ENCODE results near the gene F7. TPM values are rescaled to one million over a fixed set of nuclear protein-coding genes. Genes with fewer than 3 reads are reported as not detected.
A peak's percentile ranks its signal among the peaks of the same experiment; 100 is the strongest.

The F7 gene
- total and polyA plus RNA-seq, 5 donors from 2014 or later: not detected

GRCh38 chr13:113121928-113122471 lies 16.4 kb downstream of the F7 start:
- H3K27me3 Mint-ChIP-seq: peaks cover under 1% of the 10 kb centered on the region
- DNase-seq (no peak), ATAC-seq (ENCODE audit: low read depth in 2 of 2) (no peak)
- Histone ChIP-seq H3K27me3 (ENCODE audit: control insufficient read depth, insufficient read depth, low read length) (no peaks in the 10 kb centered on the region), H3K4me3 (ENCODE audit: low read depth, low read length) (no peak overlapping the region), H3K36me3 (ENCODE audit: control insufficient read depth, insufficient read depth, low read length) (no peaks in the 10 kb centered on the region), H3K4me1 (ENCODE audit: control insufficient read depth, insufficient read depth, low read length, poor library complexity, severe bottlenecking) (no peaks in the 10 kb centered on the region), H3K27ac (ENCODE audit: insufficient read depth, low read length, poor library complexity, severe bottlenecking) (no peak overlapping the region), H3K9me3 (ENCODE audit: control insufficient read depth in 2 of 2, low read length in 2 of 2) (no peaks in the 10 kb centered on the region)
- no peak overlapping the region for H3K27ac Mint-ChIP-seq
- H3K36me3 Mint-ChIP-seq: no peaks in the 10 kb centered on the region
- H3K4me3 Mint-ChIP-seq: no peak overlapping the region
- H3K9me3 Mint-ChIP-seq: peaks cover 0 to 4% (median 0%) of the 10 kb centered on the region in 7 donors
- H3K4me1 Mint-ChIP-seq: no peaks in the 10 kb centered on the region

- ATAC-seq (ENCODE audit: low read depth in 2 of 2) (no peak), DNase-seq (no peak)
- no peak within 1 kb of the TSS for H3K27ac Mint-ChIP-seq
- peaks cover 7% of the 10 kb centered on the region for H3K27me3 Mint-ChIP-seq
- Histone ChIP-seq H3K36me3 (ENCODE audit: control insufficient read depth, insufficient read depth, low read length) (no peaks in the 10 kb centered on the region), H3K4me3 (ENCODE audit: low read depth, low read length) (no peak within 1 kb of the TSS), H3K27me3 (ENCODE audit: control insufficient read depth, insufficient read depth, low read length) (peaks cover 5% of the 10 kb centered on the region), H3K9me3 (ENCODE audit: control insufficient read depth in 2 of 2, low read length in 2 of 2) (no peaks in the 10 kb centered on the region), H3K4me1 (ENCODE audit: control insufficient read depth, insufficient read depth, low read length, poor library complexity, severe bottlenecking) (no peaks in the 10 kb centered on the region), H3K27ac (ENCODE audit: insufficient read depth, low read length, poor library complexity, severe bottlenecking) (no peak within 1 kb of the TSS)
- H3K9me3 Mint-ChIP-seq: peaks cover 0 to 6% (median 0%) of the 10 kb centered on the region in 7 donors
- no peaks in the 10 kb centered on the region for H3K4me1 Mint-ChIP-seq
- H3K36me3 Mint-ChIP-seq: no peaks in the 10 kb centered on the region
- no peak within 1 kb of the TSS for H3K4me3 Mint-ChIP-seq
Observed at GRCh38 chr13:113122550-113123225, 17.1 kb downstream of the F7 start, which contains the start of gene F10. Gene F10, plus strand, starts transcription at chr13:113122799. Its CDS starts 57 bp downstream, at chr13:113122856.

- Histone ChIP-seq H3K27ac (ENCODE audit: insufficient read depth, low read length, poor library complexity, severe bottlenecking) (no peak overlapping the region), H3K27me3 (ENCODE audit: control insufficient read depth, insufficient read depth, low read length) (peaks cover 9% of the 10 kb centered on the region), H3K4me1 (ENCODE audit: control insufficient read depth, insufficient read depth, low read length, poor library complexity, severe bottlenecking) (no peaks in the 10 kb centered on the region), H3K36me3 (ENCODE audit: control insufficient read depth, insufficient read depth, low read length) (no peaks in the 10 kb centered on the region), H3K4me3 (ENCODE audit: low read depth, low read length) (no peak overlapping the region), H3K9me3 (ENCODE audit: control insufficient read depth in 2 of 2, low read length in 2 of 2) (no peaks in the 10 kb centered on the region)
- H3K36me3 Mint-ChIP-seq: no peaks in the 10 kb centered on the region
- ATAC-seq (ENCODE audit: low read depth in 2 of 2) (peak in 1 of 2 donors; percentile 40), DNase-seq (no peak)
- H3K27me3 Mint-ChIP-seq: peaks cover 12% of the 10 kb centered on the region
- no peak overlapping the region for H3K27ac Mint-ChIP-seq
- H3K9me3 Mint-ChIP-seq: peaks cover 0 to 6% (median 0%) of the 10 kb centered on the region in 7 donors
- no peak overlapping the region for H3K4me3 Mint-ChIP-seq
- no peaks in the 10 kb centered on the region for H3K4me1 Mint-ChIP-seq
Observed at GRCh38 chr13:113123226-113124201, 17.9 kb downstream of the F7 start.

- H3K27me3 Mint-ChIP-seq: peaks cover 13% of the 10 kb centered on the region
Observed at GRCh38 chr13:113124211-113124970, 18.8 kb downstream of the F7 start.

GRCh38 chr13:113125506-113126264 lies 20.1 kb downstream of the F7 start:
- Mint-ChIP-seq H3K4me3 (no peak overlapping the region), H3K9me3 (peaks cover 0 to 6% (median 0%) of the 10 kb centered on the region in 7 donors), H3K4me1 (peaks cover 0 to 5% (median 0%) of the 10 kb centered on the region in 4 donors), H3K27me3 (peaks cover 17% of the 10 kb centered on the region), H3K36me3 (no peaks in the 10 kb centered on the region), H3K27ac (no peak overlapping the region)
- peaks cover 11% of the 10 kb centered on the region for H3K27me3 ChIP-seq (ENCODE audit: control insufficient read depth, insufficient read depth, low read length)
- H3K9me3 ChIP-seq (ENCODE audit: control insufficient read depth in 2 of 2, low read length in 2 of 2): no peaks in the 10 kb centered on the region
- ATAC-seq (ENCODE audit: low read depth in 2 of 2) (no peak), DNase-seq (no peak)
- peaks cover 5% of the 10 kb centered on the region for H3K4me1 ChIP-seq (ENCODE audit: control insufficient read depth, insufficient read depth, low read length, poor library complexity, severe bottlenecking)
- H3K4me3 ChIP-seq (ENCODE audit: low read depth, low read length): no peak overlapping the region
- H3K36me3 ChIP-seq (ENCODE audit: control insufficient read depth, insufficient read depth, low read length): no peaks in the 10 kb centered on the region
- H3K27ac ChIP-seq (ENCODE audit: insufficient read depth, low read length, poor library complexity, severe bottlenecking): no peak overlapping the region

More at GRCh38 chr13:113124211-113124970, 18.8 kb downstream of the F7 start:
- Mint-ChIP-seq H3K4me1 (peaks cover 0 to 4% (median 0%) of the 10 kb centered on the region in 4 donors), H3K4me3 (no peak overlapping the region), H3K36me3 (no peaks in the 10 kb centered on the region), H3K27ac (no peak overlapping the region), H3K9me3 (peaks cover 0 to 6% (median 0%) of the 10 kb centered on the region in 7 donors)
- H3K27me3 ChIP-seq (ENCODE audit: control insufficient read depth, insufficient read depth, low read length): peaks cover 9% of the 10 kb centered on the region
- ATAC-seq (ENCODE audit: low read depth in 2 of 2) (no peak), DNase-seq (no peak)
- H3K9me3 ChIP-seq (ENCODE audit: control insufficient read depth in 2 of 2, low read length in 2 of 2): no peaks in the 10 kb centered on the region
- H3K4me3 ChIP-seq (ENCODE audit: low read depth, low read length): no peak overlapping the region
- H3K36me3 ChIP-seq (ENCODE audit: control insufficient read depth, insufficient read depth, low read length): no peaks in the 10 kb centered on the region
- no peak overlapping the region for H3K27ac ChIP-seq (ENCODE audit: insufficient read depth, low read length, poor library complexity, severe bottlenecking)
- H3K4me1 ChIP-seq (ENCODE audit: control insufficient read depth, insufficient read depth, low read length, poor library complexity, severe bottlenecking): no peaks in the 10 kb centered on the region

DNA sequence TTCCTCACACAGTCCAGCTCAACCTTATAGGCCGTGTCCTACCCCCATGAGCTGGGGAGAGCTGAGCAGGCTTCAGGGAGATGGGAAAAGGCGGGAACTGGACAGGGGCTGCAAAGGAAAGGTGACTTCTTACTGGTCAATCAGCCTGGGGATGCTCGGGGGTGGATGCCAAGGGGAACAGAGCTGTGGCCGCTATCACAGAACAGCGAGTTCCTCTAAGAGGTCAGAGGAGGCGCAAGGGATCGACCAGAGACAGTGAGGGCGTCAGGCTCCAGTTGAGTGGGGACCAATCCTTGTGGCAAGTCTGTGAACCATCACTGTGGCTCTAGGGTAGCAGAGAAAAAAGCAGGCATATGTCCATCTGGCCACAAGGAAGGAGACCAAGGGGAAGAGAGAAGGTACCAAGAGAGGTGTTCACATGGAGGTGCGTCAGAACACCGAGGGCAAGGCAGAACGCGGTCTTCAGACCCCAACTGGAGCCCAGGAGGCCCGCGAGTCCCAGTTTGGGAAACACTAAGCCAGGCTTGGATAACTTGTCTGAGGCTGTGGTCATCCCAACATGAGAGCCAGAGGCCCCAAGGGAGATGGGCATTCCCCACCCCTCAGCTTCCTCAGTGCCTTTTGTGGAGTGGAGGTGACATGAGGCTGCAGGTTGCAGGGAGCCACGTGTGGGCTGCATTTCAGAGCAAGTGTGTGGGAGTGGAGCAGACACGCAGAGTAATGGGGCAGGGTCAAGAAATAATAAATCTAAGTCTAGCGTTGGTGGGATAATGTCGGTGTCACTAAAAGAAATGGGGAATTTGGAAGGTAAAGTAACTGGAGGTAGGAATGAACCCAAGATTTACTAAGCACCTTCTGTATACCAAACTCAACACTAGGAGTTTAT lies 20.9 kb downstream of the F7 start:
- Histone ChIP-seq H3K4me3 (ENCODE audit: low read depth, low read length) (no peak overlapping the region), H3K36me3 (ENCODE audit: control insufficient read depth, insufficient read depth, low read length) (no peaks in the 10 kb centered on the region), H3K4me1 (ENCODE audit: control insufficient read depth, insufficient read depth, low read length, poor library complexity, severe bottlenecking) (peaks cover 5% of the 10 kb centered on the region), H3K27me3 (ENCODE audit: control insufficient read depth, insufficient read depth, low read length) (peaks cover 16% of the 10 kb centered on the region), H3K27ac (ENCODE audit: insufficient read depth, low read length, poor library complexity, severe bottlenecking) (no peak overlapping the region), H3K9me3 (ENCODE audit: control insufficient read depth in 2 of 2, low read length in 2 of 2) (no peaks in the 10 kb centered on the region)
- Mint-ChIP-seq H3K4me1 (peaks cover 0 to 5% (median 0%) of the 10 kb centered on the region in 4 donors), H3K4me3 (no peak overlapping the region), H3K36me3 (no peaks in the 10 kb centered on the region), H3K27ac (no peak overlapping the region), H3K27me3 (peaks cover 22% of the 10 kb centered on the region), H3K9me3 (peaks cover 0 to 6% (median 0%) of the 10 kb centered on the region in 7 donors)
- DNase-seq (no peak), ATAC-seq (ENCODE audit: low read depth in 2 of 2) (no peak)
